ENCODE data around the gene CASS4.

The CASS4 gene, protein sequence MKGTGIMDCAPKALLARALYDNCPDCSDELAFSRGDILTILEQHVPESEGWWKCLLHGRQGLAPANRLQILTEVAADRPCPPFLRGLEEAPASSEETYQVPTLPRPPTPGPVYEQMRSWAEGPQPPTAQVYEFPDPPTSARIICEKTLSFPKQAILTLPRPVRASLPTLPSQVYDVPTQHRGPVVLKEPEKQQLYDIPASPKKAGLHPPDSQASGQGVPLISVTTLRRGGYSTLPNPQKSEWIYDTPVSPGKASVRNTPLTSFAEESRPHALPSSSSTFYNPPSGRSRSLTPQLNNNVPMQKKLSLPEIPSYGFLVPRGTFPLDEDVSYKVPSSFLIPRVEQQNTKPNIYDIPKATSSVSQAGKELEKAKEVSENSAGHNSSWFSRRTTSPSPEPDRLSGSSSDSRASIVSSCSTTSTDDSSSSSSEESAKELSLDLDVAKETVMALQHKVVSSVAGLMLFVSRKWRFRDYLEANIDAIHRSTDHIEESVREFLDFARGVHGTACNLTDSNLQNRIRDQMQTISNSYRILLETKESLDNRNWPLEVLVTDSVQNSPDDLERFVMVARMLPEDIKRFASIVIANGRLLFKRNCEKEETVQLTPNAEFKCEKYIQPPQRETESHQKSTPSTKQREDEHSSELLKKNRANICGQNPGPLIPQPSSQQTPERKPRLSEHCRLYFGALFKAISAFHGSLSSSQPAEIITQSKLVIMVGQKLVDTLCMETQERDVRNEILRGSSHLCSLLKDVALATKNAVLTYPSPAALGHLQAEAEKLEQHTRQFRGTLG

DNA sequence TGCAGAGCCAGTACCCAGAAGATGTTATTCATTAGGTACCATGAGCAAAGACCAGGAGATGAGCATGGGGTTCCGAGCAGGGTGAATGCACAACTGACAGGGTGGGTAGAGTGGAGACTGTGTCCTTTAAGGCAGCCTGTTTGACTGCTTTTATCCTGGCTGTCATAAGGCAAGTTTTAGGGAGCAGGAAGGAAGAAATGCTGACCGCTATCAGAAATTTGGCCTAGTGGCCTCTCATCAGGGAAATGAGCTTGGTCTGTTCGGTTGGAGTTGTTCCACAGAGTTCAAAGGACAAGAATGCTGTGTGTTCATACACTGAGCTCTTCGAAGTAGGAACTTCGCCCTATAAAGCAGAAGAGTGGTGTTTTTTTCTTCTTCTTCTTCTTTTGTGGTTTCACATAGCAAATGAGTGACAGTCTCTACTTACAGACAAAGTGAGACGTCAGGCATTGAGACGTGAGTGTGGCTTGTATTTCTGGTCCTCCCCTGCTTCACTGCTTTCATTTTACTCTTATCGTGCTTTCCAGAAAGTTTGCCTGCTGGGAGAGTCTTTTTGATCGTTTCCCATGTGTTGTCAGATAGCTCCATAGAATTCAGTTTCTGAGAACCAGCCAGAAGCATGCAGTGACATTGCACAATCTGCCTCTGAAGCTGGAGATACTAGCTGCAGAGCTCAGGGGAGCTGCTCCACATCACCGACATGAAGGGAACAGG lies at the start of gene CASS4:
Gene CASS4, plus strand, starts transcription at position 502 of the 714 bp plus-strand sequence. Its CDS starts 199 bp downstream, at position 701.
- Histone ChIP-seq H3K9me3 (no peaks in the 10 kb centered on the region), H3K27ac (peak within 1 kb of the TSS; percentile 97), H3K4me1 (ENCODE audit: control insufficient read depth in 1 of 2, insufficient read depth in 1 of 2, low read depth in 1 of 2, low read length in 1 of 2) (peaks cover 81 to 83% of the 10 kb centered on the region in 2 experiments), H3K27me3 (no peaks in the 10 kb centered on the region), H3K36me3 (peaks cover 19% of the 10 kb centered on the region), H3K4me3 (ENCODE audit: low read depth in 1 of 2, low read length in 1 of 2) (peak within 1 kb of the TSS; percentile 68 to 81)
- TF ChIP-seq, protein P1, sequence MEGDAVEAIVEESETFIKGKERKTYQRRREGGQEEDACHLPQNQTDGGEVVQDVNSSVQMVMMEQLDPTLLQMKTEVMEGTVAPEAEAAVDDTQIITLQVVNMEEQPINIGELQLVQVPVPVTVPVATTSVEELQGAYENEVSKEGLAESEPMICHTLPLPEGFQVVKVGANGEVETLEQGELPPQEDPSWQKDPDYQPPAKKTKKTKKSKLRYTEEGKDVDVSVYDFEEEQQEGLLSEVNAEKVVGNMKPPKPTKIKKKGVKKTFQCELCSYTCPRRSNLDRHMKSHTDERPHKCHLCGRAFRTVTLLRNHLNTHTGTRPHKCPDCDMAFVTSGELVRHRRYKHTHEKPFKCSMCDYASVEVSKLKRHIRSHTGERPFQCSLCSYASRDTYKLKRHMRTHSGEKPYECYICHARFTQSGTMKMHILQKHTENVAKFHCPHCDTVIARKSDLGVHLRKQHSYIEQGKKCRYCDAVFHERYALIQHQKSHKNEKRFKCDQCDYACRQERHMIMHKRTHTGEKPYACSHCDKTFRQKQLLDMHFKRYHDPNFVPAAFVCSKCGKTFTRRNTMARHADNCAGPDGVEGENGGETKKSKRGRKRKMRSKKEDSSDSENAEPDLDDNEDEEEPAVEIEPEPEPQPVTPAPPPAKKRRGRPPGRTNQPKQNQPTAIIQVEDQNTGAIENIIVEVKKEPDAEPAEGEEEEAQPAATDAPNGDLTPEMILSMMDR (IDR thresholded peaks at IDR 0.05) = peak; percentile 48

GRCh38 chr20:56362833-56363413 lies 49.1 kb upstream of the CASS4 start:
- H3K27ac ChIP-seq = no peak overlapping the region
- no peaks in the 10 kb centered on the region for H3K9me3 ChIP-seq
- H3K4me1 ChIP-seq (ENCODE audit: control insufficient read depth in 1 of 2, insufficient read depth in 1 of 2, low read depth in 1 of 2, low read length in 1 of 2) = peaks cover 11 to 15% of the 10 kb centered on the region in 2 experiments
- peaks cover 39% of the 10 kb centered on the region for H3K36me3 ChIP-seq
- H3K4me3 ChIP-seq (ENCODE audit: low read depth in 1 of 2, low read length in 1 of 2) = no peak overlapping the region
- H3K27me3 ChIP-seq = peaks cover under 1% of the 10 kb centered on the region
- TF ChIP-seq, protein P1 (IDR thresholded peaks at IDR 0.05) = no peak

DNA sequence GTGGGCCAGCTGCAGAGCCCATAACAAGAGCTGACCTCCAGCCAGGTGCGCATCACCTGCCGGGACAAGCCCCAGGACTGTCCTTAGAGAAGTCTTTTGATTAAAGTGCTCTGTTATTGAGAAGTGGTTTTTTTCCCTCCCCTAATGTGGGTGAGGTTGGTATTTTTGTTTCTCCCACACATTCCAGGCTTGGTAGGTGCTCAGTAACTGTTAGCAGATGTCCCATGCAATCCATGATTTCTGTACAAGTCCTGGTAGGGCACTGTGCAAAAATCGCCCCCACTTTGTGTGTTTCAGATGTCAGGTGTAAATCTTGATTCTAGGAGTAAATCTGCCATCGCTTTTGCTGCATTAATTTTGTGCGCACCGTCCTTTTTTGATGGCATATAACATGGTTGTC lies 48.6 kb upstream of the CASS4 start:
- H3K4me3 ChIP-seq (ENCODE audit: low read depth in 1 of 2, low read length in 1 of 2) = no peak overlapping the region
- no peak overlapping the region for H3K27ac ChIP-seq
- TF ChIP-seq, protein P1 (IDR thresholded peaks at IDR 0.05) = no peak
- no peaks in the 10 kb centered on the region for H3K9me3 ChIP-seq
- peaks cover 40% of the 10 kb centered on the region for H3K36me3 ChIP-seq
- no peaks in the 10 kb centered on the region for H3K27me3 ChIP-seq
- H3K4me1 ChIP-seq (ENCODE audit: control insufficient read depth in 1 of 2, insufficient read depth in 1 of 2, low read depth in 1 of 2, low read length in 1 of 2) = peaks cover 11 to 13% of the 10 kb centered on the region in 2 experiments

DNA sequence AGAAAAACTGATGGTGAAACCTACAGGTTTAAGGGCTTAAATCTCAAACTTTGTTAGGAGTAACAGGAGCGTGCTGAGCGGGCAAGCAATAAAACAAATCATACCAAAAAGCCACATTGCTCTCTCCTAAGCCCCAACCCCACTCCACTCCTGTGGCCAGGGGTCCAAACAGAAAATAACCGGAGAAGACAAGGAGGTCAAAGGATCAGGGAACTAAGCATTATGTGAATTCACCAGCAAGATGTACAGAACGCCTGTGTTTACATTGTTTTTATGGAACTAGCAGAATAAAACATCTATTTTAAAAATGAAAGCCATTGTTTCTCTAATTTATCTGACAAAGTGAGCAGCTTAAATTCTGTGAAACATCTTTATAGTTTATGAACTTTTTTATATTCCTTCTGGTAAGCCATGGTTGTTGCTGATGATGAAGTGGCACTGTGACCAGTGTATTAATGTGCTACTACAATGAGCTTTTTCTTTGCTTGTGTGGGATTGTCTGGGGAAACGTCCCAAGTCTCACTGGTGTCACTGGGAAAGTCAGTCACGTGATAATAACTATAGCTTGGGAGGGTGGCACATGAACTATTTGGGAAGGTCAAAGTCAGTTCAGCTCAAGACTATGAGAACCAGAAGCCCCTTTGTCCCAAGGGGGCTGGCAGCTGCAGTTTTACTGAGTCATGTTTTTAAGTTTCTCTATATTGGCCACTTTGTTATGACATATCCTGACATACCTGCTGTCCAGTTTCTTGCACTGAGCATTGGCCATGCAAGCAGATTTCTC lies 43.5 kb upstream of the CASS4 start:
- Histone ChIP-seq H3K27me3 (no peaks in the 10 kb centered on the region), H3K9me3 (no peaks in the 10 kb centered on the region), H3K4me1 (ENCODE audit: control insufficient read depth in 1 of 2, insufficient read depth in 1 of 2, low read depth in 1 of 2, low read length in 1 of 2) (peaks cover 0 to 5% of the 10 kb centered on the region in 2 experiments), H3K36me3 (peaks cover 61% of the 10 kb centered on the region), H3K4me3 (ENCODE audit: low read depth in 1 of 2, low read length in 1 of 2) (no peak overlapping the region), H3K27ac (no peak overlapping the region)
- TF ChIP-seq, protein P1 (IDR thresholded peaks at IDR 0.05) = no peak
